SK-N-SH (cell line): Measurements from ENCODE around the gene AP1M1. TPM values are rescaled to one million over a fixed set of nuclear protein-coding genes. Genes with fewer than 3 reads are reported as not detected.

Experiments used
- CTCF ChIA-PET: fragments of 300-600, 350-600 bp; formaldehyde crosslinking; extraction: SDS; loops from one replicate; lab custom pipeline; 2021; lab: Yijun Ruan, JAX
- POLR2A ChIA-PET: fragments of 350-600 bp; sonication (Branson Sonifier 250); formaldehyde crosslinking; extraction: SDS; loops from one replicate; lab custom pipeline; 2020; ENCODE audit warnings: antibody characterized with exemption, inconsistent platforms; lab: Yijun Ruan, JAX
- DNase-seq: peaks from one replicate; pipeline ENCODE4 v3.0.0; 2012
- H2AFZ ChIP-seq: fragments of 200-600 bp; sonication (generic); 2 replicates; pipeline ENCODE4 v1.8.1; 2016; ENCODE audit warnings: antibody characterized with exemption, mild to moderate bottlenecking, low read depth
- H3F3A ChIP-seq: fragments of 200-600 bp; sonication (generic); replicated peaks from 2 replicates; pipeline ENCODE3; 2016; ENCODE audit warnings: antibody characterized with exemption, mild to moderate bottlenecking; ENCODE audit not compliant: insufficient read depth
- H3K27ac ChIP-seq, 2 experiments: fragments of 200-500 bp in 1 of 2; fragments of 200-600 bp in 1 of 2; sonication (Bioruptor generic) in 1 of 2; sonication (generic), shearing (Covaris generic) in 1 of 2; 2 replicates each; pipeline versions ENCODE4 v1.5.1 to v1.6.1; 2014 to 2016; ENCODE audit warnings: low read depth in 2 of 2, inconsistent platforms in 1 of 2, low read length in 1 of 2, mild to moderate bottlenecking in 1 of 2, mixed read lengths in 1 of 2
- H3K27me3 ChIP-seq: fragments of 200-600 bp; sonication (generic), shearing (Covaris generic); 2 replicates; pipeline ENCODE4 v1.6.1; 2016; ENCODE audit warnings: mixed run types; ENCODE audit not compliant: insufficient read depth
- H3K36me3 ChIP-seq, 2 experiments: fragments of 200-500 bp in 1 of 2; fragments of 200-600 bp in 1 of 2; sonication (Bioruptor generic) in 1 of 2; sonication (generic) in 1 of 2; replicated peaks in 1 of 2; 2 replicates each; pipeline versions ENCODE3 to v1.5.1; 2014 to 2016; ENCODE audit warnings: low read length in 1 of 2, mild to moderate bottlenecking in 1 of 2; ENCODE audit not compliant: insufficient read depth in 2 of 2, control insufficient read depth in 1 of 2
- H3K4me1 ChIP-seq, 2 experiments: fragments of 200-500 bp in 1 of 2; fragments of 200-600 bp in 1 of 2; sonication (Bioruptor generic) in 1 of 2; sonication (generic), shearing (Covaris generic) in 1 of 2; 2 replicates each; pipeline versions ENCODE4 v1.5.1 to v1.6.1; 2014 to 2016; ENCODE audit warnings: low read depth in 1 of 2, low read length in 1 of 2, mixed run types in 1 of 2; ENCODE audit not compliant: insufficient read depth in 2 of 2, control insufficient read depth in 1 of 2
- H3K4me2 ChIP-seq: fragments of 200-600 bp; sonication (generic), shearing (Covaris generic); 2 replicates; pipeline ENCODE4 v1.6.1; 2017; ENCODE audit warnings: mixed run types
- H3K4me3 ChIP-seq, 2 experiments: fragments of 200-500 bp in 1 of 2; fragments of 200-600 bp in 1 of 2; sonication (Bioruptor generic) in 1 of 2; sonication (generic), shearing (Covaris generic) in 1 of 2; 2 replicates each; pipeline versions ENCODE4 v1.5.1 to v1.8.1; 2014 to 2016; ENCODE audit warnings: low read depth in 2 of 2, inconsistent platforms in 1 of 2, low read length in 1 of 2, mild to moderate bottlenecking in 1 of 2, mixed read lengths in 1 of 2, moderate library complexity in 1 of 2
- H3K79me2 ChIP-seq: fragments of 200-600 bp; sonication (generic); 2 replicates; pipeline ENCODE4 v1.8.1; 2017; ENCODE audit warnings: mild to moderate bottlenecking; ENCODE audit not compliant: insufficient read depth
- H3K9ac ChIP-seq: fragments of 200-600 bp; sonication (generic); 2 replicates; pipeline ENCODE4 v1.6.1; 2017; ENCODE audit warnings: mixed run types
- H3K9me2 ChIP-seq: fragments of 200-600 bp; sonication (generic); 2 replicates; pipeline ENCODE4 v1.6.1; 2017; ENCODE audit warnings: mixed run types
- H3K9me3 ChIP-seq: fragments of 200-600 bp; sonication (generic); 2 replicates; pipeline ENCODE4 v1.6.1; 2017; ENCODE audit warnings: mixed run types, mild to moderate bottlenecking, moderate library complexity
- H4K20me1 ChIP-seq: fragments of 200-600 bp; sonication (generic); 2 replicates; pipeline ENCODE4 v1.6.1; 2017; ENCODE audit warnings: mild to moderate bottlenecking, mixed run types; ENCODE audit not compliant: insufficient read depth
- CHD2 ChIP-seq: fragments of 150-350 bp; IDR thresholded peaks from 2 replicates; pipeline ENCODE4 v1.6.1; 2018; ENCODE audit warnings: low read length; ENCODE audit not compliant: partially characterized antibody
- CTCF ChIP-seq: fragments of 200-600 bp; sonication (generic); IDR thresholded peaks from 2 replicates; pipeline ENCODE4 v1.6.1; 2017; ENCODE audit warnings: antibody characterized with exemption, mild to moderate bottlenecking, moderate library complexity
- FOSL2 ChIP-seq: IDR thresholded peaks from 2 replicates; pipeline ENCODE4 v1.4.0; 2012; ENCODE audit warnings: low read depth, mild to moderate bottlenecking, moderate library complexity, borderline replicate concordance
- GABPA ChIP-seq: IDR thresholded peaks from 2 replicates; pipeline ENCODE4 v1.4.0; 2012; ENCODE audit warnings: low read depth, mild to moderate bottlenecking
- GATA2 ChIP-seq: sonication (generic); formaldehyde crosslinking; IDR thresholded peaks from 2 replicates; pipeline ENCODE4 v1.5.0; 2020; ENCODE audit warnings: mild to moderate bottlenecking, missing genetic modification reagents
- NFIC ChIP-seq: IDR thresholded peaks from 2 replicates; pipeline ENCODE4 v1.4.0; 2012; ENCODE audit warnings: borderline replicate concordance
- PBX3 ChIP-seq: IDR thresholded peaks from 2 replicates; pipeline ENCODE4; 2012
- POLR2AphosphoS5 ChIP-seq: IDR thresholded peaks from 2 replicates; pipeline ENCODE4 v1.6.1; 2012; ENCODE audit warnings: low read depth, low read length
- RAD21 ChIP-seq: IDR thresholded peaks from 2 replicates; pipeline ENCODE4 v1.6.1; 2012; ENCODE audit warnings: mild to moderate bottlenecking, low read length
- RCOR1 ChIP-seq: fragments of 150-350 bp; IDR thresholded peaks from 2 replicates; pipeline ENCODE4 v1.6.1; 2017; ENCODE audit warnings: antibody characterized with exemption, low read length
- RFX5 ChIP-seq: IDR thresholded peaks from 2 replicates; pipeline ENCODE4 v1.6.1; 2012; ENCODE audit warnings: mild to moderate bottlenecking, improper control_type of control experiment, low read length
- RXRA ChIP-seq: IDR thresholded peaks from 2 replicates; pipeline ENCODE4 v1.4.0; 2012; ENCODE audit warnings: low read depth, mild to moderate bottlenecking, borderline replicate concordance
- SIN3A ChIP-seq: IDR thresholded peaks from 2 replicates; pipeline ENCODE4 v1.6.1; 2012; ENCODE audit warnings: low read depth, mild to moderate bottlenecking, low read length, moderate library complexity, borderline replicate concordance
- SMC3 ChIP-seq: IDR thresholded peaks from 2 replicates; pipeline ENCODE4 v1.6.1; 2012; ENCODE audit warnings: low read depth, low read length, improper control_type of control experiment
- TAF1 ChIP-seq: IDR thresholded peaks from 2 replicates; pipeline ENCODE4 v1.6.1; 2012; ENCODE audit warnings: low read depth, mild to moderate bottlenecking, low read length, moderate library complexity, borderline replicate concordance
- TCF12 ChIP-seq: IDR thresholded peaks from 2 replicates; pipeline ENCODE4 v1.4.0; 2012
- TEAD4 ChIP-seq: IDR thresholded peaks from 2 replicates; pipeline ENCODE4 v1.4.0; 2012; ENCODE audit warnings: mild to moderate bottlenecking, borderline replicate concordance; ENCODE audit not compliant: insufficient read depth
- YY1 ChIP-seq: IDR thresholded peaks from 2 replicates; pipeline ENCODE4 v1.4.0; 2012; ENCODE audit warnings: low read depth, mild to moderate bottlenecking
- WGBS: methylation state at CpG from one replicate; pipeline ENCODE4 v1.1.6; 2017; ENCODE audit warnings: low lambda C conversion rate; 5-methylcytosine and 5-hydroxymethylcytosine counted together
- polyA plus RNA-seq, 3 experiments: library from polyadenylated mRNA; depleted of rRNA; stranded (reverse); fragments of >200 nt; gene quantifications; 2 replicates each; pipeline ENCODE4 v1.2.3, GENCODE V29; 2012
- TF ChIP-seq, protein P1 (sequence below): IDR thresholded peaks from 2 replicates; pipeline ENCODE4 v1.4.0; 2012; ENCODE audit warnings: low read depth, borderline replicate concordance
- TF ChIP-seq, protein P2 (sequence below): IDR thresholded peaks from 2 replicates; pipeline ENCODE4 v1.4.0; 2012; ENCODE audit warnings: low read depth
- TF ChIP-seq, protein P3 (sequence below): IDR thresholded peaks from 2 replicates; pipeline ENCODE4 v1.6.1; 2012; ENCODE audit warnings: mild to moderate bottlenecking, low read depth, low read length, moderate library complexity
- TF ChIP-seq, protein P4 (sequence below): fragments of 150-350 bp; IDR thresholded peaks from 2 replicates; pipeline ENCODE4 v1.6.1; 2017; ENCODE audit warnings: antibody characterized with exemption, low read length, low read depth, borderline replicate concordance

Gene AP1M1
- polyA plus RNA-seq, 1 of the 3 experiments (the other 2 are of a cell fraction): 133 TPM

DNA sequence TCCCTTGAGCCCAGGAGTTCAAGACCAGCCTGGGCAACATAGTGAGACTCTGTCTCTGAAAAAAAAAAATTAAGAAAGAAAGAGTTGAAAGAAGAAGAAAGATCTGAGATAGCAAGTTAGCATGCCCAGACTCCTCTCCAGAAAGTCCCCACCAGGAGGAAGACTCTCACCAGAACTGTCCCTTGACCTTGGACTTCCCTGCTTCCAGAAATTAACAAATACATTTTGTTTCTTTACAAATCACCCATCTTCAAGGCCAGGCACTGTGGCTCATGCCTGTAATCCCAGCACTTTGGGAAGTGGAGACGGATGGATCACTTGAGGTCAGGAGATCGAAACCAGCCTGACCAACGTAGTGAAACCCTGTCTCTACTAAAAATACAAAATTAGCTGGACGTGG is 82.6 kb downstream of the AP1M1 start:
- ChIA-PET POLR2A (no interaction called here), CTCF (no interaction called here)
- Histone ChIP-seq H3K4me1 (peaks cover 0 to 4% of the 10 kb centered on the region in 2 experiments; a peak in 1 of 4 replicates), H3K9me3 (no peaks in the 10 kb centered on the region), H3K4me3 (no peak overlapping the region), H2AFZ (no peak overlapping the region), H4K20me1 (peaks cover 12% of the 10 kb centered on the region), H3K79me2 (no peaks in the 10 kb centered on the region), H3K36me3 (no peaks in the 10 kb centered on the region), H3K27ac (no peak overlapping the region), H3F3A (peaks cover 9% of the 10 kb centered on the region), H3K9me2 (no peaks in the 10 kb centered on the region), H3K4me2 (no peak overlapping the region), H3K27me3 (peaks cover 57% of the 10 kb centered on the region), H3K9ac (no peak overlapping the region)
- no peak for TF ChIP-seq RXRA
- TF ChIP-seq SMC3: no peak
- TF ChIP-seq GABPA: no peak
- no peak for TF ChIP-seq FOSL2
- no peak for TF ChIP-seq NFIC
- TF ChIP-seq, protein P1, sequence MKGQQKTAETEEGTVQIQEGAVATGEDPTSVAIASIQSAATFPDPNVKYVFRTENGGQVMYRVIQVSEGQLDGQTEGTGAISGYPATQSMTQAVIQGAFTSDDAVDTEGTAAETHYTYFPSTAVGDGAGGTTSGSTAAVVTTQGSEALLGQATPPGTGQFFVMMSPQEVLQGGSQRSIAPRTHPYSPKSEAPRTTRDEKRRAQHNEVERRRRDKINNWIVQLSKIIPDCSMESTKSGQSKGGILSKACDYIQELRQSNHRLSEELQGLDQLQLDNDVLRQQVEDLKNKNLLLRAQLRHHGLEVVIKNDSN: no peak
- TF ChIP-seq, protein P2, sequence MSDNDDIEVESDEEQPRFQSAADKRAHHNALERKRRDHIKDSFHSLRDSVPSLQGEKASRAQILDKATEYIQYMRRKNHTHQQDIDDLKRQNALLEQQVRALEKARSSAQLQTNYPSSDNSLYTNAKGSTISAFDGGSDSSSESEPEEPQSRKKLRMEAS: no peak
- TF ChIP-seq, protein P3, sequence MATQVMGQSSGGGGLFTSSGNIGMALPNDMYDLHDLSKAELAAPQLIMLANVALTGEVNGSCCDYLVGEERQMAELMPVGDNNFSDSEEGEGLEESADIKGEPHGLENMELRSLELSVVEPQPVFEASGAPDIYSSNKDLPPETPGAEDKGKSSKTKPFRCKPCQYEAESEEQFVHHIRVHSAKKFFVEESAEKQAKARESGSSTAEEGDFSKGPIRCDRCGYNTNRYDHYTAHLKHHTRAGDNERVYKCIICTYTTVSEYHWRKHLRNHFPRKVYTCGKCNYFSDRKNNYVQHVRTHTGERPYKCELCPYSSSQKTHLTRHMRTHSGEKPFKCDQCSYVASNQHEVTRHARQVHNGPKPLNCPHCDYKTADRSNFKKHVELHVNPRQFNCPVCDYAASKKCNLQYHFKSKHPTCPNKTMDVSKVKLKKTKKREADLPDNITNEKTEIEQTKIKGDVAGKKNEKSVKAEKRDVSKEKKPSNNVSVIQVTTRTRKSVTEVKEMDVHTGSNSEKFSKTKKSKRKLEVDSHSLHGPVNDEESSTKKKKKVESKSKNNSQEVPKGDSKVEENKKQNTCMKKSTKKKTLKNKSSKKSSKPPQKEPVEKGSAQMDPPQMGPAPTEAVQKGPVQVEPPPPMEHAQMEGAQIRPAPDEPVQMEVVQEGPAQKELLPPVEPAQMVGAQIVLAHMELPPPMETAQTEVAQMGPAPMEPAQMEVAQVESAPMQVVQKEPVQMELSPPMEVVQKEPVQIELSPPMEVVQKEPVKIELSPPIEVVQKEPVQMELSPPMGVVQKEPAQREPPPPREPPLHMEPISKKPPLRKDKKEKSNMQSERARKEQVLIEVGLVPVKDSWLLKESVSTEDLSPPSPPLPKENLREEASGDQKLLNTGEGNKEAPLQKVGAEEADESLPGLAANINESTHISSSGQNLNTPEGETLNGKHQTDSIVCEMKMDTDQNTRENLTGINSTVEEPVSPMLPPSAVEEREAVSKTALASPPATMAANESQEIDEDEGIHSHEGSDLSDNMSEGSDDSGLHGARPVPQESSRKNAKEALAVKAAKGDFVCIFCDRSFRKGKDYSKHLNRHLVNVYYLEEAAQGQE: no peak
- TF ChIP-seq TEAD4: no peak
- no peak for TF ChIP-seq POLR2AphosphoS5
- WGBS: 49% methylated on average over 4 of the region's 4 CpGs
- DNase-seq: no peak

DNA sequence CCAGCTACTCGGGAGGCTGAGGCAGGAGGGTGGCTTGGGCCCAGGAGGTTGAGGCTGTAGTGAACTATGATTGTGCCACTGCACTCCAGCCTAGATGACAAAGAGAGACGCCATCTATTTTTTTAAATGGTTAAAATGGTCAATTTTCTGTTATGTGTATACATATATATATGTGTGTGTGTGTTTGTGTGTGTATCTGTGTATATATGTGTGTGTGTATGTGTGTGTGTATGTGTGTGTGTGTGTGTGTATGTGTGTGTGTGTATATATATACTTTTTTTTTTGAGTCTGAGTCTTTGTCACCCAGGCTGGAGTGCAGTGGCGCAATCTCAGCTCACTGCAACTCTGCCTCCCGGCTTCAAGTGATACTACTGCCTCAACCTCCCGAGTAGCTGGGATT is 84.0 kb downstream of the AP1M1 start:
- no peaks in the 10 kb centered on the region for H3K9me3 ChIP-seq
- H3K27me3 ChIP-seq: peaks cover 60% of the 10 kb centered on the region
- TF ChIP-seq CTCF: no peak
- no peak for TF ChIP-seq YY1
- TF ChIP-seq SIN3A: no peak
- no peak for TF ChIP-seq CHD2
- TF ChIP-seq GATA2: no peak
- no peak for TF ChIP-seq RCOR1
- no peak for TF ChIP-seq GABPA
- TF ChIP-seq POLR2AphosphoS5: no peak
- no peak for TF ChIP-seq TCF12
- no peak for TF ChIP-seq RAD21
- no peak for TF ChIP-seq TAF1
- TF ChIP-seq RFX5: no peak
- TF ChIP-seq, protein P4, sequence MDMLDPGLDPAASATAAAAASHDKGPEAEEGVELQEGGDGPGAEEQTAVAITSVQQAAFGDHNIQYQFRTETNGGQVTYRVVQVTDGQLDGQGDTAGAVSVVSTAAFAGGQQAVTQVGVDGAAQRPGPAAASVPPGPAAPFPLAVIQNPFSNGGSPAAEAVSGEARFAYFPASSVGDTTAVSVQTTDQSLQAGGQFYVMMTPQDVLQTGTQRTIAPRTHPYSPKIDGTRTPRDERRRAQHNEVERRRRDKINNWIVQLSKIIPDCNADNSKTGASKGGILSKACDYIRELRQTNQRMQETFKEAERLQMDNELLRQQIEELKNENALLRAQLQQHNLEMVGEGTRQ: no peak
- TF ChIP-seq PBX3: no peak
- H4K20me1 ChIP-seq: peaks cover 12% of the 10 kb centered on the region
- H3K4me1 ChIP-seq: peaks cover 0 to 4% of the 10 kb centered on the region in 2 experiments; a peak in 1 of 4 replicates
- H3K4me3 ChIP-seq: no peak overlapping the region
- peaks cover 9% of the 10 kb centered on the region for H3F3A ChIP-seq
- POLR2A ChIA-PET: no interaction called here
- no peaks in the 10 kb centered on the region for H3K9me2 ChIP-seq
- DNase-seq: no peak
- no peaks in the 10 kb centered on the region for H3K79me2 ChIP-seq
- no peak overlapping the region for H3K27ac ChIP-seq
- CTCF ChIA-PET: interaction anchor here (1.3 kb wide), 1 partner anchor 105 kb away, joined by 4 read pairs; no protein-coding TSS in a partner anchor
- H3K9ac ChIP-seq: no peak overlapping the region
- 80% methylated on average over 5 of the region's 5 CpGs for WGBS
- no peak overlapping the region for H3K4me2 ChIP-seq
- no peak overlapping the region for H2AFZ ChIP-seq
- no peaks in the 10 kb centered on the region for H3K36me3 ChIP-seq
